GM19324 (cell line): ENCODE results near the gene PFKFB4.
A peak's percentile ranks its signal among the peaks of the same experiment; 100 is the strongest.
"Not testable (repeated sequence)": the region's sequence is repeated elsewhere in the genome, so short reads cannot be mapped to it uniquely, and the experiment has no call there.

Source experiments
- ATAC-seq: cut with Tn5 transposase; IDR thresholded peaks from one replicate; pipeline ENCODE4 v1.9.1; 2021; ENCODE audit warnings: mild to moderate bottlenecking, moderate library complexity; ENCODE audit not compliant: unreplicated experiment, low FRiP score

The PFKFB4 gene

GRCh38 chr3:48503401-48504050, 53.1 kb downstream of the PFKFB4 start:
- no peak for ATAC-seq

- no peak for ATAC-seq
Measured at GRCh38 chr3:48502728-48503168, 53.9 kb downstream of the PFKFB4 start.

- no peak for ATAC-seq
Measured at GRCh38 chr3:48502121-48502520, 54.5 kb downstream of the PFKFB4 start.

- ATAC-seq, result no peak
Measured at GRCh38 chr3:48501196-48501595, 55.4 kb downstream of the PFKFB4 start.

- ATAC-seq, result no peak
Measured at GRCh38 chr3:48500656-48501055, 55.9 kb downstream of the PFKFB4 start.

GRCh38 chr3:48493203-48493501, 63.5 kb downstream of the PFKFB4 start:
- ATAC-seq, result no peak

- no peak for ATAC-seq
Measured at GRCh38 chr3:48492461-48493202, 64.0 kb downstream of the PFKFB4 start.

- no peak for ATAC-seq
Measured at GRCh38 chr3:48486952-48487351, 69.7 kb downstream of the PFKFB4 start.

GRCh38 chr3:48482822-48483221, 73.8 kb downstream of the PFKFB4 start:
- not testable (repeated sequence) for ATAC-seq

- ATAC-seq, result not testable (repeated sequence)
Measured at GRCh38 chr3:48480891-48481290, 75.7 kb downstream of the PFKFB4 start.

GRCh38 chr3:48478626-48479555, 77.7 kb downstream of the PFKFB4 start:
- no peak for ATAC-seq

GRCh38 chr3:48477959-48478520, 78.6 kb downstream of the PFKFB4 start:
- ATAC-seq, result no peak

- ATAC-seq, result no peak
Measured at GRCh38 chr3:48476426-48477053, 80.1 kb downstream of the PFKFB4 start.

- no peak for ATAC-seq
Measured at GRCh38 chr3:48475188-48475587, 81.4 kb downstream of the PFKFB4 start.

GRCh38 chr3:48474619-48475018, 82.0 kb downstream of the PFKFB4 start:
- ATAC-seq, result no peak

GRCh38 chr3:48474031-48474430, 82.6 kb downstream of the PFKFB4 start:
- ATAC-seq, result not testable (repeated sequence)

GRCh38 chr3:48473617-48473952, 83.0 kb downstream of the PFKFB4 start:
- no peak for ATAC-seq

- ATAC-seq, result peak; percentile 87
Measured at GRCh38 chr3:48472923-48473616, 83.5 kb downstream of the PFKFB4 start.

- ATAC-seq, result peak; percentile 9
Measured at GRCh38 chr3:48472673-48472922, 84.0 kb downstream of the PFKFB4 start.

- no peak for ATAC-seq
Measured at GRCh38 chr3:48470286-48470685, 86.3 kb downstream of the PFKFB4 start.
